ENCODE results near the gene ULK1. TPM values are rescaled to one million over a fixed set of nuclear protein-coding genes. Genes with fewer than 3 reads are reported as not detected.
A peak's percentile ranks its signal among the peaks of the same experiment; 100 is the strongest.
"Not testable (repeated sequence)": the region's sequence is repeated elsewhere in the genome, so short reads cannot be mapped to it uniquely, and the experiment has no call there.

Gene ULK1
- total RNA-seq, 1 donor from 2014 or later: 3.2 TPM

DNA sequence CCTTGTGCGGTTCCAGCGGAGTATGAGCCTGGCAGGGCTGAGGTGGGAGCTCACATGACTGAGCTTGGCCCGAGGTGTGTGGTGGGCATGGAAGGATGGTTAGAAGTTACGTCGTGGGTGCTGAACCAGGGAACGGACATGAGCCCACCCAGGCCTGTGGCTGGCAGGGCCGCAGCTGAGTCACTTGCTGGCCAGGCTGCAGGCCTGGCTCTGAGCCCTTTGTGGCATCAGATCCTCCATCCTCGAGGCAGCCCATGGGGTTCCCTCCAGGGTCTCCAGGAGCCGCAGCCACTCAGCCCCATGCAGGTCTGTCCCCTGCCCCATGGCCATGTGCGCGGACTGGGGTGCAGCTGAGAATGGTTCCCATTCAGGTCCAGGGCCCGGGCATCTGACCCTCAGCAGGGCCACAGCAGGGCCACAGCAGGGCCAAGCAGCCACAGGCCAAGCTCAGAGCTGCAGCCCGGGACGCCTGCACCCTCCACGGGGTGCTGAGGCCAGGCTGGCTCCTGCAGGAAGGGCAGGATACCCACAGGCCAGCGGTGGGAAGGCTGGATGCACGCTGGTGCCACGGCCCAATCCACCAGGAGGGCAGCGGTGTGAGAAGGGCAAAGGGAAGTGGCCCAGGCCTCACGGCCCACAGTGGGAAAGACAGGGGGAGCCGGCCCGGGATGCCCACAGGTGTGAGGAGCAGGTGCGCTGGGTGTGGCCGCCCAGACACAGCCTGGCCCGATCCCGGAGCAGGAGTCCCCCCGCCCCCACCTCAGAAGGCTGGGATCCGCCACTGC lies 26.3 kb upstream of the ULK1 start:
- no peaks in the 10 kb centered on the region for H3K27me3 ChIP-seq (ENCODE audit: control insufficient read depth, insufficient read depth, low read length)
- TF ChIP-seq, protein P1, sequence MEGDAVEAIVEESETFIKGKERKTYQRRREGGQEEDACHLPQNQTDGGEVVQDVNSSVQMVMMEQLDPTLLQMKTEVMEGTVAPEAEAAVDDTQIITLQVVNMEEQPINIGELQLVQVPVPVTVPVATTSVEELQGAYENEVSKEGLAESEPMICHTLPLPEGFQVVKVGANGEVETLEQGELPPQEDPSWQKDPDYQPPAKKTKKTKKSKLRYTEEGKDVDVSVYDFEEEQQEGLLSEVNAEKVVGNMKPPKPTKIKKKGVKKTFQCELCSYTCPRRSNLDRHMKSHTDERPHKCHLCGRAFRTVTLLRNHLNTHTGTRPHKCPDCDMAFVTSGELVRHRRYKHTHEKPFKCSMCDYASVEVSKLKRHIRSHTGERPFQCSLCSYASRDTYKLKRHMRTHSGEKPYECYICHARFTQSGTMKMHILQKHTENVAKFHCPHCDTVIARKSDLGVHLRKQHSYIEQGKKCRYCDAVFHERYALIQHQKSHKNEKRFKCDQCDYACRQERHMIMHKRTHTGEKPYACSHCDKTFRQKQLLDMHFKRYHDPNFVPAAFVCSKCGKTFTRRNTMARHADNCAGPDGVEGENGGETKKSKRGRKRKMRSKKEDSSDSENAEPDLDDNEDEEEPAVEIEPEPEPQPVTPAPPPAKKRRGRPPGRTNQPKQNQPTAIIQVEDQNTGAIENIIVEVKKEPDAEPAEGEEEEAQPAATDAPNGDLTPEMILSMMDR (IDR thresholded peaks at IDR 0.05; ENCODE audit: insufficient read depth, low read length, severe bottlenecking): no peak
- no peak for FAIRE-seq
- H3K36me3 ChIP-seq (ENCODE audit: control insufficient read depth, insufficient read depth, low read length): no peaks in the 10 kb centered on the region
- H3K4me3 ChIP-seq (ENCODE audit: low read depth, low read length): no peak overlapping the region
- no peak for DNase-seq (ENCODE audit: low read depth)

DNA sequence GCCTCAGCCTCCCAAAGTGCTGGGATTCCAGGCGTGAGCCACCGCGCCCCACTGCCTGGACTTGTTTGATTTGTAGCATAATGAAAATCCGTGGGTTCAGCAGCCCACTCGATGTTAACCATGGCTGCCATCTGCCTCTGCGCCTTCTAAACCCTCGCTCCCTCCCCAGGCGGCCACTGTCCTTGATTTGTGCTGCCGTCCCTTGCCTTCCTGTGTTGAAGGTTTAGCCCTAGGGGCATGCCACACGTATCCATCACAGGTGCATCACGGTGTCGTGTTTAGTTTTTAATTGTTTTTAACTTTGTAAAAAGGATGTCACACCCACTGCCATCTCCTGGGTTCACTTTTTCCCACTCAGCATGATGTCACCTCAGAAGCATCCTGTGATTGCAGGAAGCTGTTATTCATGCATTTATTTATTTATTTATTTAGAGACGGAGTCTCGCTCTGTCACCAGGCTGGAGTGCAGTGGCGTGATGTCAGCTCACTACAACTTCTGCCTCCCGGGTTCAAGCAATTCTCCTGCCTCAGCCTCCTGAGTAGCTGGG lies 24.5 kb upstream of the ULK1 start:
- DNase-seq (ENCODE audit: low read depth): peak; percentile 82
- H3K36me3 ChIP-seq (ENCODE audit: control insufficient read depth, insufficient read depth, low read length): no peaks in the 10 kb centered on the region
- no peaks in the 10 kb centered on the region for H3K27me3 ChIP-seq (ENCODE audit: control insufficient read depth, insufficient read depth, low read length)
- H3K4me3 ChIP-seq (ENCODE audit: low read depth, low read length): no peak overlapping the region
- TF ChIP-seq, protein P1 (IDR thresholded peaks at IDR 0.05; ENCODE audit: insufficient read depth, low read length, severe bottlenecking): no peak
- no peak for FAIRE-seq

DNA sequence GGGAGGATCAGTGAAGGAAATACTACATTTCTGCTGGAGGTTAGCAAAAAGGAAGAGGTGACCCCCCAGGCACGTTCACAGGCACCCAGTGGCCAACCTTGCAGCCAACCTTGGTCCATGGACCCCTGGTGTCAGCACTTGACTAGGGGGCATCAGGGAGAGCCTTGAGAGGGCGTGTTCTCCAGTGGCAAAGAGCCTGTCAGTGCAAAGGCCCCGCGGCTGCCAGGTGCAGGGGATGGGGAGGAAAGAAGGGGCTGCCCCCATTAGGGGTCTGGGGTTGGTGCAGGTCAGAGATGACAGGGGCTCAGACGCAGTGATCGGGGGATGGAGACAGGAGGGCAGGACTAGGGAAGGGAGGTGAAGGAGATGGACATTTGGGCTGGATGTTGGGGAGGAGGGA lies 22.7 kb upstream of the ULK1 start:
- no peaks in the 10 kb centered on the region for H3K36me3 ChIP-seq (ENCODE audit: control insufficient read depth, insufficient read depth, low read length)
- FAIRE-seq (no peak), DNase-seq (ENCODE audit: low read depth) (no peak)
- H3K27me3 ChIP-seq (ENCODE audit: control insufficient read depth, insufficient read depth, low read length): no peaks in the 10 kb centered on the region
- H3K4me3 ChIP-seq (ENCODE audit: low read depth, low read length): no peak overlapping the region
- TF ChIP-seq, protein P1 (IDR thresholded peaks at IDR 0.05; ENCODE audit: insufficient read depth, low read length, severe bottlenecking): no peak

DNA sequence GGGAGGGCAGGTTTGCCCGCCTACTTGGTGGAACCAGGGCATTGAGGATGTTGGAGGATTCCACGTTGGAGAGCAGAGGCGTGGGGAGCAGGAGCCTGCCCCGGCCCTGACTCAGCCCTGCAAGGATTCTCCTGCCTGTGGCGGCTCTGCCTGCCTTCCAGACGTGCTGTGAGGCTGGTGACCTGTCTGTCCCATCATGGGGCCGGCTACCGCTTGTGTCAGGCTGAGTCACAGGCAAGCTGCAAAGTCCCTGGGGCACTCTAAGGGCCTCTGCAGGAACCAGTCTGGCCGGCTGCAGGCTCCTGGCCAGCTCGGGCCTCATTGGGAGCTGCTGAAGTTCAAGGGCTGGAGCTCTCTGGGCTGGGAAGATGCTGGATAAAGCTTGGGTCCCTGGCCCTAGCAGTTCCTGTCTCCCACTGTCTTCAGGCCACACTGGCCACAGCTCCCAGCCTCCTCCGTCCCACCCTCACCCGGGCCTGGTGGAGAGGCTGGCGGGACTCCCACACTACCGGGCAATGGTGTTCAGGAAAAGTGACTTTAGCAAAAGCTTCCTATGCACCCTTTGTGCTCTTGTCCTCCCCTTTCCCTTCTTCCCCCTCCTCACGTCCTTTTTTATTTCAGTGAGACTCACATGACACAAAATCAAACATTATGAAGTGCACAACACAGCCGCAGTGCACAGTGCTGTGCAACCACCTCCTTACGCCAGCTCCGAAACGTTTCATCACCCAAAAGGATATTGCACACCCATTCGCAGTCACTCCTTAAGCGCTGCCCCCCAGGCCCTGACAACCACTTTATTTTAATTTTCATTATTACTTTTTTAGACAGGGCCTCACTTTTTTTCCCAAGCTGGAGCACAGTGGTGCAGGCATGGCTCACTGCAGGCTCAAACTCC lies 22.0 kb upstream of the ULK1 start:
- TF ChIP-seq, protein P1 (IDR thresholded peaks at IDR 0.05; ENCODE audit: insufficient read depth, low read length, severe bottlenecking): no peak
- H3K27me3 ChIP-seq (ENCODE audit: control insufficient read depth, insufficient read depth, low read length): no peaks in the 10 kb centered on the region
- DNase-seq (ENCODE audit: low read depth): peak; percentile 96
- no peak for FAIRE-seq
- no peaks in the 10 kb centered on the region for H3K36me3 ChIP-seq (ENCODE audit: control insufficient read depth, insufficient read depth, low read length)
- no peak overlapping the region for H3K4me3 ChIP-seq (ENCODE audit: low read depth, low read length)

DNA sequence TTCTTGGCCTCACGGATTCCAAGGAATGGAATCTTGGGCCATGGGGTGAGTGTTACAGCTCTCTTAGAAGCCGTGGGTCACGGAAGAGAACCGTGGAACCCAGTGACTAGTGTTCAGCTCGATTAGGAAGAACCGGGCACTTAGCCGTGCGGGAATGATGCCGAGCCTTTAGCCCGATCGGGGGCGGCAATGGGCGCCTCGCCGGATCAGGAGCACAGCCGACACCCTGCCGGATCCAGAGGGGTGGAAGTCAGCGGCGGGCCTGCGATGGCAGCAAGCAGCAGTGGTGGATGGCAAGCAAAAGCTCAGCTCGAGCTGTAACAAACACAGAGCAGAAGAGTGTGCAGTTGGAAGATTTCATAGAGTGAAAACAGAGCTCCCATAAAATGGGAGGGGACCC lies 21.1 kb upstream of the ULK1 start:
- TF ChIP-seq, protein P1 (IDR thresholded peaks at IDR 0.05; ENCODE audit: insufficient read depth, low read length, severe bottlenecking): no peak
- FAIRE-seq: no peak

DNA sequence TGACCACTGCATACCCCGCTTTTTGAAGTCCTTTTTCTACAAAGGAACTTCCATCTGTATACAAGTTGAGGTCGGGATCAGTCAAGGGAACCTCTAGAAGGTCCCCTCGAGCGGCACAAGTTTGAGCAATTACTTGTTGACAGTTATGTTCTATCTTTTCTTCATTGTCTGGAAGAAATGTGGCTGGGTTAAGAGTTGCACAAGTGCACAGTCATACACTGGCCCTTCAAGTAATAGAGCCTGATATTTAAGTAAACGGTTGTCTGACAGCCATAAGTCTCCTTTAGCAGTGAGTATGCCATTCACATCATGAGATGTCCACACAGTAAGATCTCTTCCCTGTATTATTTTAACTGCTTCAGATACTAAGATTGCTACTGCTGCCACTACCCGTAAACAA lies 19.4 kb upstream of the ULK1 start:
- FAIRE-seq; H3K27me3 ChIP-seq (ENCODE audit: control insufficient read depth, insufficient read depth, low read length); DNase-seq (ENCODE audit: low read depth); H3K36me3 ChIP-seq (ENCODE audit: control insufficient read depth, insufficient read depth, low read length); H3K4me3 ChIP-seq (ENCODE audit: low read depth, low read length): not testable (repeated sequence)

More for the DNA sequence above, 21.1 kb upstream of the ULK1 start:
- no peak for DNase-seq (ENCODE audit: low read depth)
- no peaks in the 10 kb centered on the region for H3K27me3 ChIP-seq (ENCODE audit: control insufficient read depth, insufficient read depth, low read length)
- no peaks in the 10 kb centered on the region for H3K36me3 ChIP-seq (ENCODE audit: control insufficient read depth, insufficient read depth, low read length)
- no peak overlapping the region for H3K4me3 ChIP-seq (ENCODE audit: low read depth, low read length)

DNA sequence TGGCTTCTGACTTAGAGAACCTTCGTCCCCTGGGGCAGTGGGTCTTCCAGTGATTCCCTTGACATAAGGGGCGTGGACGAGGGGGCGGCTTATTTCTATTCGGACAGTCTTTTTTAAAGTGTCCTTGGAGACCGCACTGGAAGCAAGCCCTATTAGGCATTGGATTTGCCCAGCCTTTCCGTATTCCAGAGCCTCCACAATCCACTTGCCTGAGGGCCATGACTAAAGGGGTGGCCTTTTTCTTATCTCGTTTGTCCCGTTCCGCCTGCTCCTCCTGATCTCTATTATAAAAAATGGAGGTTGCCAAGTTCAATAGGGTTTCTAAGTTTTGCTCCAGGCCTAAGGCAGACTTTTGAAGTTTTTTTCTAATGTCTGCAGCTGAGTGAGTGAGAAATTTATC lies 17.2 kb upstream of the ULK1 start:
- not testable (repeated sequence) for H3K27me3 ChIP-seq (ENCODE audit: control insufficient read depth, insufficient read depth, low read length); H3K4me3 ChIP-seq (ENCODE audit: low read depth, low read length); H3K36me3 ChIP-seq (ENCODE audit: control insufficient read depth, insufficient read depth, low read length); FAIRE-seq
- peak; percentile 62 for DNase-seq (ENCODE audit: low read depth)

DNA sequence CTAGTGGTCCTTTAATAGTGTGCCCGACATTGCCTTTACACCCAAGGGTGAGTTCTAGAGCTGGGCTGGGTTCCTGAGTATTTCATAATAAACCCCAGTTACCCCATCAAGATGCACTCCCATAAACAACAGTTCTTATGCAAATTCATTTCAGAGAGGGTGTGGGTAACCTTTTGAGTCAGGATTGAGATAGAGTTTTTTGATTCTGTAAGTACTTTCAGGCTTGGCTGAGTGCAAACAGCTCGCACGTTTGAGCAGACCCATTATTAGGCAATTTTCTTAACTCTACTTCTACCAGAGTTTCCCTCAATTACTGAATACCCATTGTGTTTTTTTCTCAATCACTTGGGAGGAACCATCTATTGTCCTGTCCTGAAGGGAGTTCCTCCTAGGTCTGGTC lies 16.0 kb upstream of the ULK1 start:
- DNase-seq (ENCODE audit: low read depth); H3K27me3 ChIP-seq (ENCODE audit: control insufficient read depth, insufficient read depth, low read length); H3K4me3 ChIP-seq (ENCODE audit: low read depth, low read length); FAIRE-seq; H3K36me3 ChIP-seq (ENCODE audit: control insufficient read depth, insufficient read depth, low read length): not testable (repeated sequence)
